Fibroblast of pulmonary artery (primary cell): ENCODE measurements around the gene ZNF99.

Experiments used
- DNase-seq: peaks from one replicate; pipeline ENCODE4 v3.0.0-alpha.2; 2010; ENCODE audit warnings: low read depth
- H3K4me3 ChIP-seq: replicated peaks from 2 replicates; pipeline ENCODE4 v1.5.1; 2011; ENCODE audit warnings: low read depth, mild to moderate bottlenecking, control low read depth, low read length, moderate library complexity
- TF ChIP-seq, protein P1 (sequence below): IDR thresholded peaks from 2 replicates; pipeline ENCODE4 v1.5.1; 2011; ENCODE audit warnings: mild to moderate bottlenecking, control low read depth, low read length, inconsistent platforms; ENCODE audit errors: missing control alignments

The ZNF99 gene

DNA sequence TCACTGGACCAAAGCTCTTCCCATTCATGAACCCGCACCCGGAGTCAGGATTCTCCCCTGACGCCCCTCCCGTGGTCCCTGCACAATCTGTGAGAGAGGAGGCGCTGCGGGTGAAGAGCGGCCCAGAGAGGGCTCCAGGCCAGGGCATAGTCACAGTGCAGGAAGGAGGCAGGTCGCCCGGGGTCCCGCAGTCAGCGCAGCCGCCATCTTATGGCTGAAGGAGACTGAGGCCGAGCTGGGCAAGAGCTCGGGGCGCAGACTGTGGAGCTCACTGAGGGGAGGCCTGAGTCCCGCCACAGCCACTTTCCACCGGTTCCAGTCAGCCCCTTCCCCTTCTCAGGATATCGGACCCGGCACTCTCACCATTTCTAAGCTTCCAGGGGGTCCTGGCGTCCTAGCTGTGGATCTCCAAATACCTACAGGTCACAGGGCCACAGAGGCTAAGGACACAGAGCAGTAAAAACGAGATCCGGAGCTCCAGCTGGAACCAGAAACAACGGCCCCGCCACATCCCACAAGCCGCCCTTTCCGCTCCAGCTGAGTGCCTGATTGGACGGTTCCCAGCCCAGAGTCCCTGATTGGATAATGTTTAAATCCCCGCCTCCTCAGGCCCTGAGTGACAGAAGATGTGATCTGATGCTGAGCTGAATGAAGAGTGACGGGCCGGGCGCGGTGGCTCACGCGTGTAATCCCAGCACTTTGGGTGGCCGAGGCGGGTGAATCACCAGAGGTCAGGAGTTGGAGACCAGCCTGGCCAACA, at the start of gene ZNF99:
Gene ZNF99, minus strand, starts transcription at position 501 of the 760 bp plus-strand sequence. Its CDS starts 135 bp downstream, at position 366.
- DNase-seq, result no peak
- H3K4me3 ChIP-seq, result no peak within 1 kb of the TSS
- TF ChIP-seq, protein P1, sequence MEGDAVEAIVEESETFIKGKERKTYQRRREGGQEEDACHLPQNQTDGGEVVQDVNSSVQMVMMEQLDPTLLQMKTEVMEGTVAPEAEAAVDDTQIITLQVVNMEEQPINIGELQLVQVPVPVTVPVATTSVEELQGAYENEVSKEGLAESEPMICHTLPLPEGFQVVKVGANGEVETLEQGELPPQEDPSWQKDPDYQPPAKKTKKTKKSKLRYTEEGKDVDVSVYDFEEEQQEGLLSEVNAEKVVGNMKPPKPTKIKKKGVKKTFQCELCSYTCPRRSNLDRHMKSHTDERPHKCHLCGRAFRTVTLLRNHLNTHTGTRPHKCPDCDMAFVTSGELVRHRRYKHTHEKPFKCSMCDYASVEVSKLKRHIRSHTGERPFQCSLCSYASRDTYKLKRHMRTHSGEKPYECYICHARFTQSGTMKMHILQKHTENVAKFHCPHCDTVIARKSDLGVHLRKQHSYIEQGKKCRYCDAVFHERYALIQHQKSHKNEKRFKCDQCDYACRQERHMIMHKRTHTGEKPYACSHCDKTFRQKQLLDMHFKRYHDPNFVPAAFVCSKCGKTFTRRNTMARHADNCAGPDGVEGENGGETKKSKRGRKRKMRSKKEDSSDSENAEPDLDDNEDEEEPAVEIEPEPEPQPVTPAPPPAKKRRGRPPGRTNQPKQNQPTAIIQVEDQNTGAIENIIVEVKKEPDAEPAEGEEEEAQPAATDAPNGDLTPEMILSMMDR, result no peak

DNA sequence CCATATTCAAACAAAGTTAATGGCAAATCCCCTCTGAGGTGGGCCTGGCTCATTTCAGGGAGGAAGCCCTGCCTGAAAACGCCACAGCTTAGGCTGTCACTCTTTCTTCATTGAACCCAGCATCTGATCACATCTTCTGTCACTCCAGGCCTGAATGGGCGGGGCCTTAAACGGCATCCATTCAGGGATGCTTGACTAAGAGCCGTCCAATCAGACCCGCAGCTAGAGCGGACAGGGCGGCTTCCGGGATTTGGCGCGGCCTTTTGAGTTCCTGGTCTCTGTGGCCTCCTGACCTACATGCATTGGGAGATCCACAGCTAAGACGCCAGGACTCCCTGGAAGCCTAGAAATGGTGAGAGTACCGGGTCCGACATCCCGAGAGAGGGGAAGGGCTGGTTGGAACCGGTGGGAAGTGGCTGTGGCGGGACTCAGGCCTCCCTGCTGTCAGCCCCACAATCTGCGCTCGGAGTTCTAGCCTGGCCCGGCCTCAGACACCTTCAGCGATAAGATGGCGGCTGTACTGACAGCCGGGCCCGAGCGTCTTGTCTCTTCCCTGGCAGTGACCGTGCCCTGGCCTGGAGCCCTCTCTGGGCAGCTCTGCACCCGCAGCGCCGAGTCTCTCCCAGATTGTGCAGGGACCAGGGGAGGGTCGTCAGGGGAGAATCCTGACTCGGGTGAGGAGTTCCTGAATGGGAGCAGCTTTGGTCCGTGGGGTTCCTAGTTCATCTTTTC, 48.2 kb upstream of the ZNF99 start, which contains the start of gene ZNF723:
Gene ZNF723, plus strand, starts transcription at position 261 of the 732 bp plus-strand sequence. Its CDS starts 89 bp downstream, at position 350.
- H3K4me3 ChIP-seq, result no peak within 1 kb of the TSS
- TF ChIP-seq, protein P1, result no peak
- no peak for DNase-seq

- TF ChIP-seq, protein P1, result no peak
- H3K4me3 ChIP-seq, result no peak overlapping the region
- no peak for DNase-seq
Measured at GRCh38 chr19:22831211-22831610, 47.3 kb upstream of the ZNF99 start.

DNA sequence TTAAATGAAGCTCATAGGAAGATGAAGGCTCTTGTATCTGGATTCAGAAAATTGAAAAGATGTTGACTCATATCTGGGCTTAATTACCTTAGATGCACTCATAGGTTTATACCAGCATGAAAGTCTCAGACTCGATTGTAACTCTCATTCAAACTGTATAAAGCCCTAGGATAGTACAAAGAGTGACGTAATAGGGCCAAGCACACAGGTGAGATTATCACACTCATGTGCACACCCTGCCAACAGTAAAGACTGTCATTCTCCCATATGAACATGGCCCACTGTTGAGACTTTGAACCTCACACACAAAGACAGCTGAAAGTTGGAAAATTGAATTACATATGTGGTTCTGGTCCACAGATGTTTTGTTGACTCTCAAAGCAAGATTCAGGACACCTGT, 30.2 kb upstream of the ZNF99 start:
- no peak for DNase-seq
- TF ChIP-seq, protein P1, result no peak
- no peak overlapping the region for H3K4me3 ChIP-seq

GRCh38 chr19:22807061-22807835, 23.3 kb upstream of the ZNF99 start:
- no peak overlapping the region for H3K4me3 ChIP-seq
- DNase-seq, result no peak
- TF ChIP-seq, protein P1, result no peak

DNA sequence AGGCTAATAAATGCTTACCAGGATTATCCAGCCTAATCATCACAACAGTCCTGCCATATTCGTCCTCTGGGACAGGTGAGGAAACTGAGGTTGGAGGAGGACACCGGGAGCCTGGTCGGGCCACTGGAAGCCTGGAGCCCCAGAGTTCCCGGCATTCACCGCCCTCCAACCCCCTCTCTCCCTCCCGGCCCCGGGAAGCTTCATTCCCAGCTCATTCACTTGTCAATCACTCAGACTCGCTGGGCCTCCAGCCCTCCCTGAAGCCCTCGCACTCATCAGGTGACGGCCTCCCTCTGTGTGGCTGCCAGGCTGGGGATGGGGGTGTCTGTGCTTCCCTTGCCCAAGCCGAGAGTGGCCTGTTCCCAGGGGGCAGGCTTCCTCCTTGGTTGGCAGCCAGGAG, 22.5 kb upstream of the ZNF99 start:
- H3K4me3 ChIP-seq, result no peak overlapping the region
- no peak for DNase-seq
- TF ChIP-seq, protein P1, result no peak
